Endodermal cell (in vitro differentiated cells): ENCODE measurements around the gene ANLN. TPM values are rescaled to one million over a fixed set of nuclear protein-coding genes. Genes with fewer than 3 reads are reported as not detected.

Experiments
- DNase-seq: peaks from one replicate; pipeline ENCODE4 v3.0.0-alpha.2; 2017
- H3K27ac ChIP-seq: 2 replicates; pipeline ENCODE4 v1.5.1; 2013; ENCODE audit warnings: mild to moderate bottlenecking, low read depth, low read length, moderate library complexity
- H3K27me3 ChIP-seq: 2 replicates; pipeline ENCODE4 v1.6.1; 2013; ENCODE audit warnings: mild to moderate bottlenecking, low read length, moderate library complexity; ENCODE audit not compliant: insufficient read depth, control insufficient read depth, poor library complexity, severe bottlenecking
- H3K36me3 ChIP-seq: 2 replicates; pipeline ENCODE4 v1.7.0; 2013; ENCODE audit warnings: mild to moderate bottlenecking, low read length, moderate library complexity; ENCODE audit not compliant: control insufficient read depth, insufficient read depth
- H3K4me1 ChIP-seq: one replicate; pipeline ENCODE4 v1.7.0; 2013; ENCODE audit warnings: low read length; ENCODE audit not compliant: control insufficient read depth, insufficient read depth
- H3K4me3 ChIP-seq: 2 replicates; pipeline ENCODE4 v1.5.1; 2013; ENCODE audit warnings: mild to moderate bottlenecking, low read length, moderate library complexity
- H3K9ac ChIP-seq: 2 replicates; pipeline ENCODE4 v1.6.1; 2013; ENCODE audit warnings: mild to moderate bottlenecking, low read length, moderate library complexity; ENCODE audit not compliant: poor library complexity, severe bottlenecking; ENCODE audit errors: extremely low read depth
- H3K9me3 ChIP-seq: 2 replicates; pipeline ENCODE4 v1.6.1; 2013; ENCODE audit warnings: mild to moderate bottlenecking, low read length, moderate library complexity; ENCODE audit not compliant: control insufficient read depth
- H3K27ac Mint-ChIP-seq: 2 replicates; pipeline ENCODE4 v1.8.0; 2020; ENCODE audit warnings: mixed read lengths
- H3K27me3 Mint-ChIP-seq: 2 replicates; pipeline ENCODE4 v1.8.0; 2021; ENCODE audit warnings: mild to moderate bottlenecking, mixed read lengths; ENCODE audit not compliant: insufficient read depth
- H3K36me3 Mint-ChIP-seq: 2 replicates; pipeline ENCODE4 v1.8.0; 2020; ENCODE audit warnings: low read depth, mixed read lengths
- H3K4me1 Mint-ChIP-seq: 2 replicates; pipeline ENCODE4 v1.8.0; 2020; ENCODE audit warnings: mixed read lengths
- H3K4me3 Mint-ChIP-seq: 2 replicates; pipeline ENCODE4 v1.8.0; 2020; ENCODE audit warnings: mild to moderate bottlenecking, moderate library complexity, mixed read lengths
- H3K9me3 Mint-ChIP-seq: 2 replicates; pipeline ENCODE4 v1.8.0; 2020; ENCODE audit warnings: mild to moderate bottlenecking, mixed read lengths
- WGBS, 2 experiments: methylation state at CpG; one replicate each; pipeline versions ENCODE4 v1.1.5 to v1.1.7; 2013; ENCODE audit warnings: missing lambda C conversion rate in 2 of 2, mixed read lengths in 1 of 2; ENCODE audit not compliant: insufficient coverage in 1 of 2, insufficient read length in 1 of 2; 5-methylcytosine and 5-hydroxymethylcytosine counted together
- total RNA-seq, 2 donors: library from RNA; stranded (reverse); fragmentation: NEBNext Ultra II Directional in 1 of 2; extraction: Animal tissue kit (Norgen Biotek cat#: 25700) in 1 of 2; gene quantifications; 2 replicates in 1 of 2; 3 replicates in 1 of 2; pipeline ENCODE4 v1.2.1, GENCODE V29; 2021
- TF ChIP-seq, protein P1 (sequence below): fragments of 200-600 bp; sonication (generic); conservative IDR thresholded peaks from 2 replicates; pipeline ENCODE4 v1.5.0; 2021; ENCODE audit warnings: antibody characterized with exemption, mild to moderate bottlenecking

ANLN gene
- total RNA-seq, 2 donors from 2014 or later: 78.6 to 138 TPM

DNA sequence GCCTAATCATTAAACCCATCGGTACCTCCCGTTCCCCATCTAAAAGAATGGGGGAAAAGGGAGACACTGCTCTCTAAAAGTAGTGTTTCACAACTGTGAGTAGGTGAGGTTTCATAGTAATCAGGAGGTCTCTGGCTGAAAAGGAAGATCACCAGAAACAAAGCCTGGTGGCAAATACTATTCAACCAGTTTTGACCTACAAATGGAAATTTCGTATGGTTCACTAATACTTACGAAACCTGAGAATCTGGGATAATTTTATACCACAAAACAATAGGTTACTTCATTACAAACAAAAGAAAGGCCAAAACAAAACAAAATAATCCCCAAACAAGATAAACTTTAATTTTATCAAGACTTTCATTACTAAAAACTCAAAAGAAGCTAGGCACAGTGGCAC is 28.4 kb upstream of the ANLN start:
- no peaks in the 10 kb centered on the region for H3K9me3 ChIP-seq
- H3K27me3 ChIP-seq: peaks cover 29% of the 10 kb centered on the region
- H3K4me1 ChIP-seq: peaks cover 11% of the 10 kb centered on the region
- H3K9ac ChIP-seq: no peak overlapping the region
- DNase-seq: no peak
- H3K27ac Mint-ChIP-seq: no peak overlapping the region
- 65 to 76% methylated on average over 2 to 4 of the region's 4 CpGs for WGBS, 2 experiments
- no peaks in the 10 kb centered on the region for H3K9me3 Mint-ChIP-seq
- H3K4me1 Mint-ChIP-seq: peaks cover 42% of the 10 kb centered on the region
- TF ChIP-seq, protein P1, sequence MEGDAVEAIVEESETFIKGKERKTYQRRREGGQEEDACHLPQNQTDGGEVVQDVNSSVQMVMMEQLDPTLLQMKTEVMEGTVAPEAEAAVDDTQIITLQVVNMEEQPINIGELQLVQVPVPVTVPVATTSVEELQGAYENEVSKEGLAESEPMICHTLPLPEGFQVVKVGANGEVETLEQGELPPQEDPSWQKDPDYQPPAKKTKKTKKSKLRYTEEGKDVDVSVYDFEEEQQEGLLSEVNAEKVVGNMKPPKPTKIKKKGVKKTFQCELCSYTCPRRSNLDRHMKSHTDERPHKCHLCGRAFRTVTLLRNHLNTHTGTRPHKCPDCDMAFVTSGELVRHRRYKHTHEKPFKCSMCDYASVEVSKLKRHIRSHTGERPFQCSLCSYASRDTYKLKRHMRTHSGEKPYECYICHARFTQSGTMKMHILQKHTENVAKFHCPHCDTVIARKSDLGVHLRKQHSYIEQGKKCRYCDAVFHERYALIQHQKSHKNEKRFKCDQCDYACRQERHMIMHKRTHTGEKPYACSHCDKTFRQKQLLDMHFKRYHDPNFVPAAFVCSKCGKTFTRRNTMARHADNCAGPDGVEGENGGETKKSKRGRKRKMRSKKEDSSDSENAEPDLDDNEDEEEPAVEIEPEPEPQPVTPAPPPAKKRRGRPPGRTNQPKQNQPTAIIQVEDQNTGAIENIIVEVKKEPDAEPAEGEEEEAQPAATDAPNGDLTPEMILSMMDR: no peak
- peaks cover 91% of the 10 kb centered on the region for H3K27me3 Mint-ChIP-seq
- H3K4me3 Mint-ChIP-seq: no peak overlapping the region
- no peaks in the 10 kb centered on the region for H3K36me3 Mint-ChIP-seq
- no peak overlapping the region for H3K4me3 ChIP-seq
- H3K27ac ChIP-seq: no peak overlapping the region
- H3K36me3 ChIP-seq: no peaks in the 10 kb centered on the region

DNA sequence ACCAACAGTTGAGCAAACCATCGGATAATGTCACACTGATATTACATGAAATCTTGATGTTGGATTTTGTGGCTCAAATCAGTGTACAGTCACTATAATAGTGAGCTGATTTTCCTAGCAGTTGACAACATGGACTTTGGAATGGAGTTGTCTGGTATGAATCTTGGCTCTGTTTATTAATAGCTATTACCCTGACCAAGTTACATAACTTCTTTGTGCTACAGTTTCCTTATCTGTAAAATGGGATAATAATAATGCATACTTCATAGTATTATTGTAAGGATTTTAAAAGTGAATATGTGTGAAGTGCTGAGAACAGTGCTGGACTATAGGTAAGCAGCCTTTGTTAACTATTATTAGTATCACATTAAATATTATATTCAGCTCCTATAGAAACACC is 26.1 kb upstream of the ANLN start:
- H3K27ac Mint-ChIP-seq: no peak overlapping the region
- no peaks in the 10 kb centered on the region for H3K9me3 Mint-ChIP-seq
- Histone ChIP-seq H3K4me3 (no peak overlapping the region), H3K9me3 (no peaks in the 10 kb centered on the region), H3K36me3 (no peaks in the 10 kb centered on the region), H3K27ac (no peak overlapping the region), H3K9ac (no peak overlapping the region), H3K4me1 (peaks cover 11% of the 10 kb centered on the region), H3K27me3 (peaks cover 33% of the 10 kb centered on the region)
- no peak for DNase-seq
- WGBS, 2 experiments: 95 to 100% methylated on average over 1 of the region's 1 CpG
- TF ChIP-seq, protein P1: no peak
- H3K4me1 Mint-ChIP-seq: peaks cover 31% of the 10 kb centered on the region
- H3K4me3 Mint-ChIP-seq: no peak overlapping the region
- H3K36me3 Mint-ChIP-seq: no peaks in the 10 kb centered on the region
- peaks cover 92% of the 10 kb centered on the region for H3K27me3 Mint-ChIP-seq

DNA sequence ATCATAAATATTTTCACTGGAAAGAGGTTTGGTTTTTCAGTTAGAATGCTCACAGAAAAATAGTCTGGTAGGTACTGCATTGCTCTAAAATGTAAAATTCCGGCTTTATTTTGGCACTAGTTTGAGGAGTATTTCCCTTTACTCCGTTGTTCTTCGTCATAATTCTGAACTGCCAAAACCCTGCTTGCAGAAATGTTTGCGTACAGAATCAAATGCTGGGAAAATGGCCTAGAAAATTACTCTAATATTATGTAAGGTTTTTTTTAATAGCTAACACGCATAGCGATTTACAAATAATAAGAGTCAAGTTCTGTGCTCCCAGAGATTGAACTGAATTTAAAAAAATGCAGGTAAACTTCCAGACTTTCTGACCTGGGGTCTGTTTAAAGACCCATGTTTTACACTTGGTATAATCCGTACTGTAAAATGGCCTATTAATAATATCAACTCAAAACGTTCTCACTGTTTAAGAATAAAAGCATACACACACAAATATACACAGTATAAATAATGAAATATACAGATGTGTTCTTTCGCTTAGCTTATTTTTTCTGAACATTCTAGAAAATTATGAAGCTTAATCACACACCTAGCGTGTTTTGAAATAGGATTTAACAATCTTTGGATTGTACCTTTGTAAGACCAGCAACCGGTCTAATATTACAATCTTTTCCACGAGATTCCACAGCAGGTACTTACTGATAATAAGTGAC is 23.5 kb upstream of the ANLN start:
- Mint-ChIP-seq H3K27me3 (peaks cover 77% of the 10 kb centered on the region), H3K4me1 (peaks cover 5% of the 10 kb centered on the region), H3K4me3 (peak overlapping the region; percentile 72), H3K27ac (peak overlapping the region; percentile 66), H3K9me3 (no peaks in the 10 kb centered on the region), H3K36me3 (no peaks in the 10 kb centered on the region)
- peak overlapping the region; percentile 77 for H3K9ac ChIP-seq
- no peak for DNase-seq
- TF ChIP-seq, protein P1: no peak
- peaks cover 33% of the 10 kb centered on the region for H3K27me3 ChIP-seq
- H3K9me3 ChIP-seq: no peaks in the 10 kb centered on the region
- H3K4me3 ChIP-seq: peak overlapping the region; percentile 93
- no peaks in the 10 kb centered on the region for H3K36me3 ChIP-seq
- no peak overlapping the region for H3K27ac ChIP-seq
- H3K4me1 ChIP-seq: no peaks in the 10 kb centered on the region
- 71 to 92% methylated on average over 5 to 12 of the region's 12 CpGs for WGBS, 2 experiments
